ENCODE data around the gene HCFC1. TPM values are rescaled to one million over a fixed set of nuclear protein-coding genes. Genes with fewer than 3 reads are reported as not detected.

Gene HCFC1
- total RNA-seq, 2 experiments from 2014 or later: 90.4 to 93.0 TPM

DNA sequence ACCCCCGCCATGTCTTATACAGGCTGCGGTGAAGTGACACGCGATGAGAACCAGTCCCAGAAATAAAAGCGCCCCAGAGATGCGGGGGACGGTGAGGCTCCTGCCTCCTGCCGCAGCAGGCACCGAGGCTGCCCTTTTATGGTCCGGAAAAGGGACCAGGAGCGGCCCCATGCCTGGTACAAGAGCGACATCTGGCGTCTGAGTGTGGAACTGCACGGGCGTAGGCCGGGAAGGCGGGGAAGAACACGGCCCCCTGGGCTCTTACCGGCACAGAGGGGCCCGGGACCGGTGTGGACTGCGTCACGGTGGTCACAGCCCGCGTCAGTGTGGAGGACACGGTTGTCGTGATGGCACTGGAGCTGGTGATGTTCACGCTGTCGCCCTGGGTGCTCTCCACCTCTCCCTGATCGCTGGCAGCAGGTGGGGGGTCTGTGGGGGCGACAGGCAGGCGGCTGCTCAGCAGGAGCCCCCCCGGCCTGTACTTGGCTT lies 18.2 kb downstream of the HCFC1 start:
- peaks cover 4% of the 10 kb centered on the region for H3K4me1 Mint-ChIP-seq (ENCODE audit: low read depth)

GRCh38 chrX:153952373-153953026 lies 19.1 kb downstream of the HCFC1 start:
- intact Hi-C loops (cut with micrococcal nuclease): no loop called here
- Mint-ChIP-seq H3K27ac (no peak overlapping the region), H3K9me3 (no peaks in the 10 kb centered on the region), H3K4me3 (no peak overlapping the region), H3K27me3 (no peaks in the 10 kb centered on the region), H3K36me3 (peaks cover 27% of the 10 kb centered on the region), H3K4me1 (ENCODE audit: low read depth) (peaks cover 5% of the 10 kb centered on the region)
- CTCF ChIA-PET: interaction anchor here (0.9 to 1.0 kb wide), 3 partner anchors 14 to 61 kb away, joined by 3 read pairs; no protein-coding TSS in a partner anchor
- POLR2A ChIA-PET: no interaction called here
- no peak for DNase-seq

More for the DNA sequence above, 18.2 kb downstream of the HCFC1 start:
- DNase-seq: peak; percentile 84
- Mint-ChIP-seq H3K36me3 (peaks cover 26% of the 10 kb centered on the region), H3K9me3 (no peaks in the 10 kb centered on the region), H3K4me3 (no peak overlapping the region), H3K27me3 (no peaks in the 10 kb centered on the region), H3K27ac (peak overlapping the region; percentile 42)
- intact Hi-C loops (cut with micrococcal nuclease): no loop called here
- ChIA-PET CTCF (interaction anchor here (0.8 to 1.0 kb wide), 2 partner anchors 60 to 190 kb away, joined by 3 read pairs; no protein-coding TSS in a partner anchor), POLR2A (interaction anchor here (0.9 kb wide), 1 partner anchor 14 kb away, joined by 3 read pairs; no protein-coding TSS in a partner anchor)

- ChIA-PET POLR2A (no interaction called here), CTCF (interaction anchor here (0.9 to 1.6 kb wide), 3 partner anchors 15 to 29 kb away, joined by 3 to 5 read pairs (median 3); no protein-coding TSS in a partner anchor)
- Mint-ChIP-seq H3K27me3 (no peaks in the 10 kb centered on the region), H3K36me3 (peaks cover 28% of the 10 kb centered on the region), H3K4me3 (no peak overlapping the region), H3K4me1 (ENCODE audit: low read depth) (peaks cover 8% of the 10 kb centered on the region), H3K9me3 (no peaks in the 10 kb centered on the region), H3K27ac (no peak overlapping the region)
- no peak for DNase-seq
- intact Hi-C loops (cut with micrococcal nuclease): no loop called here
Measured at GRCh38 chrX:153951683-153952372, 19.8 kb downstream of the HCFC1 start.

GRCh38 chrX:153950127-153950526 lies 21.5 kb downstream of the HCFC1 start:
- Mint-ChIP-seq H3K4me3 (no peak overlapping the region), H3K27me3 (no peaks in the 10 kb centered on the region), H3K9me3 (no peaks in the 10 kb centered on the region), H3K27ac (no peak overlapping the region), H3K4me1 (ENCODE audit: low read depth) (peaks cover 8% of the 10 kb centered on the region), H3K36me3 (peaks cover 24% of the 10 kb centered on the region)
- DNase-seq: no peak
- CTCF ChIA-PET: interaction anchor here (1.0 to 1.6 kb wide), 4 partner anchors 17 to 187 kb away, joined by 3 to 5 read pairs (median 4); partner anchors contain the start of gene ARHGAP4
- POLR2A ChIA-PET: interaction anchor here (0.7 to 1.3 kb wide), 2 partner anchors 17 to 27 kb away, joined by 3 to 4 read pairs; no protein-coding TSS in a partner anchor
- intact Hi-C loops (cut with micrococcal nuclease): no loop called here

DNA sequence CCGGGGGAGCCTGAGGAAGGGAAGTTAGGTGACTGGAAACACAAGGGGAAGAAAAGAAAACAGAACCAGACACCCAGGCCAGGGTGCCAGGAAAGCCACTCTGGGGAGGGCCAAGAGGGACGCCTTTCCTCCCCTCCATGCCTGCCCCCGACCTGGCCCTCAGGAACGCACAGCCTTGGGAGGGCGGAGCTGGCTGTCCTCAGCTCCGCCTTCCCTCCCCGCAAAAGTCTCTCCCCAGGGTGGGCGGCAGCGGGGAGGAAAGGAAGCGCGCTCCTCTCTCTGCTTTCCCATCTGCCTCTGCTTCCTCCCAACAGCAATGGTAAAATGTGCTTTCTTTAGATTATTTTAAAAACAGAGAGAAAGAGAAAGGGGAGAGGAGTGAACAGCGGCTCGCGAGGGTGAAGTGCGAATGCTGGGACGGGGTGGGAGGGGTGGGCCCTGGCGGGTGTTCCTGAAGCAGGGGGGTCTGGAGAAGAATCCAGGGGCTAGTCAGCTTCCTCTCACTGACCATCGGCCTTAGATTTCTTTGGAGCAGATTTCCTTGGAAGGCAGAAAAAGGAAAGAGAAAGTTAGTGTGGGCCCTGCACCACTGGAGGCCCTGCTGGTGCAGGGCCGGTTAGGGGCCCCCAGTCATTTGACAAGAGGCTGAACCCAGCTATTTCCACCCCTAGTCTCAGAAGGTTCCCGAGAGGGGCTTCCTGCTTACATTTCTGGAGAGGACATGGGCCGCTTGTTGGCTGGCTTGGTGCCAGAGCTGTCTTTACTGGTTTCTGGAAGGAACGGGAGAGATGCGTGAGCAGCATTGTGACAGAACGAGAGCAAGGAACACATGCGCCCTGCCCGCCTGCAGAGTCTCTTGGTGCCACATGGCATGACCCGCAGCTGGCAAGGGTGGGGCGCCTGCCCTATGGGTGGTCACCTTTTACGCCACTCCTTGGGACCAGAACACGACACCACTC lies 22.5 kb downstream of the HCFC1 start:
- CTCF ChIA-PET: interaction anchor here (1.5 to 5.5 kb wide), 4 partner anchors 18 to 186 kb away, joined by 4 to 93 read pairs (median 28); partner anchors contain the start of genes ARHGAP4, NAA10 and PLXNB3
- intact Hi-C loops (cut with micrococcal nuclease): no loop called here
- DNase-seq: no peak

DNA sequence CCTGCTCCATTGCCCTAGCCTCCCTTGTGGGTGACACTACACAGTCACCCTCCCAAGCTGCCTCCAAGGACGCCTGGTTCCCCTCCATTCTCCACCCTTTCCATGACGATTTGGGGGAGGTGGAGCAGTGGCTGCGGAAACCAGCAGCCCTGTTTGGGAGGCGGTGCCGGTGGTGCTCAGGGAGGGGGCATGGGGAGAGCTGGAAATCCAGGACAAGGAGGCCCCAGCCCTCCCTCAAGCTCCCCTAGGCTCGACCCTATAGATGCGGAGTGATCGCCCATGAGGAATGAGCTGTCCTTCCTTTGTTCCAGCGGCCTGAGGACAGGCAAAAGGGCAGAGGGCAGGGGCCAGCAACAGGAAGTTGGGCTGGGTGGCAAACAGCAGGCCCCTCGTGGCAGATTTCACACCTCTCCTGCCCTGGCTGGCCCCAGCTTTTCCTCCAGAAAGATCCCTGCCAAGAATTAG lies 23.6 kb downstream of the HCFC1 start:
- intact Hi-C loops (cut with micrococcal nuclease): no loop called here

More for the DNA sequence above, 22.5 kb downstream of the HCFC1 start:
- Mint-ChIP-seq H3K27ac (no peak overlapping the region), H3K4me1 (ENCODE audit: low read depth) (peaks cover 11% of the 10 kb centered on the region), H3K4me3 (no peak overlapping the region), H3K9me3 (no peaks in the 10 kb centered on the region), H3K36me3 (peaks cover 20% of the 10 kb centered on the region), H3K27me3 (no peaks in the 10 kb centered on the region)
- POLR2A ChIA-PET: interaction anchor here (1.0 to 1.3 kb wide), 2 partner anchors 18 to 26 kb away, joined by 4 read pairs; no protein-coding TSS in a partner anchor

DNA sequence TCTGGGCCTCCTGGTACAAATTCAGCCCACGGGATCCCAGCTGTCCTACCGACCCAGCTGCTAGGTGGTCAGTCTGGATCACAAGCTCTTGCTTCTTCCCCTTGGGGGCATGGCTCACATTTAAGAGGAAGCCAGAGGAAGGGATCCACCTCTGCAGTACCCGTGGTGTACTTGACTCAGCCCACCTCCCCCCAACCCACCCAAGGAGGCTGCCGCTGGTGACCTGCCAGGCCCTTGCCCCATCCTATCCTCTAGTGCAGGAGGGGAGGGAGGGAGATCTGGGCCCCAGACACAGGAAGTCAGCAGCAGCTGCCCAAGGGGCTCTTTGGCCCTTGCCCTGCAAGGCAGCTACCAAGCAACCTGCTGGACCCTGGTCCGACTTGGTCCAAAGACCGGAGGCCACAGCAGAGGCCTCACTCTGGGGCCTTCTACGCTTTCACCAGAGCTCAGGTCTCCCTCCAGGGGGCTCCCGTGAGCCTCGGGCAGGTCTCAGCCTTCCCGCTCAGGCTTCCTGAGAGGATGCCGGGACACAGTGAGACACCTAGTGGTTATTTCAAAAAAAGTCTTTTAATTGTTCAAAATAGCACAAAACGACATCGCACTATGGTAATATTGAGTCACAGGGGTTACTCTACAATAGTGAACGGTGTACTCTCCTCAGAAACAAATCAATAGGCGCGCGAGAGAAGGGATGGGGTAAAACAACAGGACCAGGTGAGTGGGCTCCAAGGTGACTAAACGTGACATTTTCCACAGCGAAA lies 24.4 kb downstream of the HCFC1 start:
- Mint-ChIP-seq H3K27ac (peak overlapping the region; percentile 82), H3K4me1 (ENCODE audit: low read depth) (peaks cover 7% of the 10 kb centered on the region), H3K4me3 (no peak overlapping the region), H3K27me3 (no peaks in the 10 kb centered on the region), H3K36me3 (peaks cover 13% of the 10 kb centered on the region), H3K9me3 (no peaks in the 10 kb centered on the region)
- ChIA-PET POLR2A (interaction anchor here (0.6 to 3.9 kb wide), 4 partner anchors 11 to 182 kb away, joined by 3 to 21 read pairs (median 3); partner anchors contain the start of gene ARHGAP4), CTCF (interaction anchor here (0.5 to 5.5 kb wide), 26 partner anchors 9 to 220 kb away, joined by 3 to 93 read pairs (median 4); partner anchors contain the start of genes ARHGAP4, IDH3G, NAA10 and PLXNB3)
- peak; percentile 85 for DNase-seq
- intact Hi-C loops (cut with micrococcal nuclease): loop anchor here (1.0 to 2.0 kb wide), 5 partner anchors 12 to 183 kb away; partner anchors contain the start of genes IDH3G, NAA10, PLXNB3 and SSR4

More for the DNA sequence above, 23.6 kb downstream of the HCFC1 start:
- Mint-ChIP-seq H3K9me3 (no peaks in the 10 kb centered on the region), H3K27ac (peak overlapping the region; percentile 82), H3K4me1 (ENCODE audit: low read depth) (peaks cover 7% of the 10 kb centered on the region), H3K4me3 (no peak overlapping the region), H3K27me3 (no peaks in the 10 kb centered on the region), H3K36me3 (peaks cover 13% of the 10 kb centered on the region)
- ChIA-PET CTCF (interaction anchor here (1.8 to 5.5 kb wide), 6 partner anchors 14 to 184 kb away, joined by 5 to 93 read pairs (median 25); partner anchors contain the start of genes ARHGAP4, NAA10 and PLXNB3), POLR2A (interaction anchor here (0.6 to 3.9 kb wide), 3 partner anchors 12 to 23 kb away, joined by 3 to 21 read pairs (median 4); partner anchors contain the start of gene ARHGAP4)
- no peak for DNase-seq

- H3K27ac Mint-ChIP-seq: no peak overlapping the region
- no peaks in the 10 kb centered on the region for H3K27me3 Mint-ChIP-seq
- CTCF ChIA-PET: interaction anchor here (0.7 to 5.5 kb wide), 19 partner anchors 8 to 219 kb away, joined by 3 to 93 read pairs (median 4); partner anchors contain the start of genes ARHGAP4, NAA10 and PLXNB3
Measured at GRCh38 chrX:153945956-153946943, 25.4 kb downstream of the HCFC1 start.

GRCh38 chrX:153944800-153945150 lies 26.8 kb downstream of the HCFC1 start:
- POLR2A ChIA-PET: interaction anchor here (0.5 to 3.9 kb wide), 3 partner anchors 16 to 190 kb away, joined by 3 to 21 read pairs (median 4); partner anchors contain the start of gene ARHGAP4
- intact Hi-C loops (cut with micrococcal nuclease): no loop called here
- Mint-ChIP-seq H3K27me3 (no peaks in the 10 kb centered on the region), H3K9me3 (no peaks in the 10 kb centered on the region), H3K4me1 (ENCODE audit: low read depth) (peaks cover 11% of the 10 kb centered on the region), H3K27ac (no peak overlapping the region), H3K36me3 (peaks cover 2% of the 10 kb centered on the region), H3K4me3 (peak overlapping the region; percentile 75)
- DNase-seq: no peak
- CTCF ChIA-PET: interaction anchor here (0.6 to 5.5 kb wide), 4 partner anchors 14 to 592 kb away, joined by 3 to 93 read pairs (median 4); partner anchors contain the start of genes ARHGAP4 and NAA10

More at GRCh38 chrX:153945956-153946943, 25.4 kb downstream of the HCFC1 start:
- Mint-ChIP-seq H3K36me3 (peaks cover 11% of the 10 kb centered on the region), H3K4me1 (ENCODE audit: low read depth) (peaks cover 9% of the 10 kb centered on the region), H3K4me3 (no peak overlapping the region), H3K9me3 (no peaks in the 10 kb centered on the region)
- intact Hi-C loops (cut with micrococcal nuclease): loop anchor here (2.0 kb wide), 2 partner anchors 21 kb away; no protein-coding TSS in a partner anchor
- POLR2A ChIA-PET: interaction anchor here (1.0 to 3.9 kb wide), 2 partner anchors 21 to 181 kb away, joined by 3 to 21 read pairs; partner anchors contain the start of gene ARHGAP4
- DNase-seq: no peak

All from activated CD4-positive, alpha-beta memory T cell treated with anti-CD3 and anti-CD28 coated beads for 36 hours (primary cell).